Right renal pelvis (tissue), 4 donors: ENCODE results near the gene GPC6. TPM values are rescaled to one million over a fixed set of nuclear protein-coding genes. Genes with fewer than 3 reads are reported as not detected.

Source experiments
- DNase-seq, 4 donors: peaks; one replicate each; pipeline ENCODE4 v3.0.0-alpha.2; 2013; ENCODE audit warnings: low read depth in 4 of 4, low spot score in 3 of 4, missing footprints in 1 of 4
- polyA plus RNA-seq, 4 donors: library from polyadenylated mRNA; unstranded; fragments of 120-200 nt; gene quantifications; one replicate each; pipeline ENCODE4 v1.2.1, GENCODE V29; 2013; ENCODE audit not compliant: insufficient read length in 4 of 4

The GPC6 gene
- polyA plus RNA-seq, 4 donors: 64.7 to 74.0 (median 65.9) TPM

- DNase-seq: no peak
Measured at GRCh38 chr13:93794197-93794885, 567.7 kb downstream of the GPC6 start.

- DNase-seq: no peak
Measured at GRCh38 chr13:93797463-93797862, 570.9 kb downstream of the GPC6 start.

- DNase-seq: no peak
Measured at GRCh38 chr13:93800342-93800741, 573.7 kb downstream of the GPC6 start.

- DNase-seq: no peak
Measured at GRCh38 chr13:93805736-93806135, 579.1 kb downstream of the GPC6 start.

GRCh38 chr13:93806861-93807260 is 580.3 kb downstream of the GPC6 start:
- no peak for DNase-seq

GRCh38 chr13:93810264-93810663 is 583.7 kb downstream of the GPC6 start:
- DNase-seq: no peak

- DNase-seq: no peak
Measured at GRCh38 chr13:93811071-93811737, 584.6 kb downstream of the GPC6 start.

- DNase-seq: no peak
Measured at GRCh38 chr13:93811738-93812112, 585.1 kb downstream of the GPC6 start.

GRCh38 chr13:93814658-93815057 is 588.1 kb downstream of the GPC6 start:
- no peak for DNase-seq

- no peak for DNase-seq
Measured at GRCh38 chr13:93818345-93818744, 591.7 kb downstream of the GPC6 start.

- no peak for DNase-seq
Measured at GRCh38 chr13:93819331-93819890, 592.8 kb downstream of the GPC6 start.

GRCh38 chr13:93824286-93824685 is 597.7 kb downstream of the GPC6 start:
- no peak for DNase-seq

- DNase-seq: no peak
Measured at GRCh38 chr13:93834051-93834450, 607.4 kb downstream of the GPC6 start.

GRCh38 chr13:93843082-93843481 is 616.5 kb downstream of the GPC6 start:
- DNase-seq: no peak

GRCh38 chr13:93847162-93847561 is 620.6 kb downstream of the GPC6 start:
- no peak for DNase-seq

GRCh38 chr13:93848247-93848646 is 621.6 kb downstream of the GPC6 start:
- no peak for DNase-seq

GRCh38 chr13:93851236-93851635 is 624.6 kb downstream of the GPC6 start:
- no peak for DNase-seq

- no peak for DNase-seq
Measured at GRCh38 chr13:93853912-93854311, 627.3 kb downstream of the GPC6 start.

GRCh38 chr13:93857126-93857525 is 630.5 kb downstream of the GPC6 start:
- no peak for DNase-seq

- no peak for DNase-seq
Measured at GRCh38 chr13:93859716-93860115, 633.1 kb downstream of the GPC6 start.

- no peak for DNase-seq
Measured at GRCh38 chr13:93861818-93862217, 635.2 kb downstream of the GPC6 start.

GRCh38 chr13:93862259-93862658 is 635.7 kb downstream of the GPC6 start:
- DNase-seq: no peak
